SU-DHL-6 (cell line): ENCODE results near the gene IL32.

Experiments
- H2AFZ ChIP-seq: fragments of 200-600 bp; sonication (generic); 2 replicates; pipeline ENCODE4 v1.6.1; 2014; ENCODE audit warnings: low read depth, mild to moderate bottlenecking, moderate library complexity, mixed read lengths, antibody characterized with exemption, low read length; ENCODE audit not compliant: severe bottlenecking
- H3F3A ChIP-seq: fragments of 200-600 bp; shearing (Covaris generic); 2 replicates; pipeline ENCODE4 v1.6.0; 2016; ENCODE audit warnings: antibody characterized with exemption, mild to moderate bottlenecking; ENCODE audit not compliant: insufficient read depth
- H3K27ac ChIP-seq: fragments of 200-600 bp; sonication (generic); 2 replicates; pipeline ENCODE4 v1.5.1; 2016; ENCODE audit warnings: low read depth, mild to moderate bottlenecking, low read length, moderate library complexity, mixed read lengths
- H3K27me3 ChIP-seq: fragments of 200-600 bp; sonication (generic), shearing (Covaris generic); 2 replicates; pipeline ENCODE4 v1.6.0; 2014; ENCODE audit warnings: mild to moderate bottlenecking, low read length
- H3K36me3 ChIP-seq: fragments of 200-600 bp; sonication (generic); 2 replicates; pipeline ENCODE4 v1.6.1; 2014; ENCODE audit warnings: mild to moderate bottlenecking, low read length, mixed read lengths
- H3K4me2 ChIP-seq: fragments of 300-600, 200-600 bp; shearing (Covaris generic), sonication (generic); 2 replicates; pipeline ENCODE4 v1.6.0; 2014; ENCODE audit warnings: low read length, low read depth, mild to moderate bottlenecking; ENCODE audit not compliant: poor library complexity, severe bottlenecking
- H3K4me3 ChIP-seq: fragments of 200-600 bp; sonication (generic); 2 replicates; pipeline ENCODE4 v1.5.1; 2014; ENCODE audit warnings: antibody characterized with exemption, low read length, mild to moderate bottlenecking, mixed read lengths; ENCODE audit not compliant: insufficient read depth, poor library complexity, severe bottlenecking
- H3K79me2 ChIP-seq: fragments of 200-600 bp; sonication (generic); 2 replicates; pipeline ENCODE4 v1.6.1; 2014; ENCODE audit warnings: mild to moderate bottlenecking, low read length, moderate library complexity; ENCODE audit not compliant: insufficient read depth
- H3K9ac ChIP-seq: fragments of 200-600 bp; sonication (generic); 2 replicates; pipeline ENCODE4 v1.7.0; 2014; ENCODE audit warnings: mild to moderate bottlenecking, low read length
- H3K9me2 ChIP-seq: fragments of 200-600 bp; sonication (generic); replicated peaks from 2 replicates; pipeline ENCODE4 v1.6.1; 2014; ENCODE audit warnings: low read length; ENCODE audit not compliant: insufficient read depth
- H3K9me3 ChIP-seq: fragments of 200-600 bp; sonication (generic); 2 replicates; pipeline ENCODE4 v1.6.1; 2014; ENCODE audit warnings: low read length, mixed read lengths; ENCODE audit not compliant: insufficient read depth
- H4K20me1 ChIP-seq: fragments of 200-600 bp; sonication (generic); 2 replicates; pipeline ENCODE4 v1.6.1; 2014; ENCODE audit warnings: low read depth, mild to moderate bottlenecking, antibody characterized with exemption, low read length, moderate library complexity, mixed read lengths
- CTCF ChIP-seq: fragments of 200-600 bp; sonication (generic); IDR thresholded peaks from one replicate; pipeline ENCODE4 v1.5.1; 2017; ENCODE audit warnings: antibody characterized with exemption, mild to moderate bottlenecking, low read length, moderate library complexity; ENCODE audit not compliant: insufficient read depth, poor library complexity, severe bottlenecking
- EZH2phosphoT487 ChIP-seq: fragments of 200-600 bp; sonication (generic), shearing (Covaris generic); conservative IDR thresholded peaks from 2 replicates; pipeline ENCODE4 v1.6.1; 2018; ENCODE audit warnings: mild to moderate bottlenecking, antibody characterized with exemption, low read length, moderate library complexity, mixed read lengths

Gene IL32

GRCh38 chr16:3029491-3030221, 35.8 kb upstream of the IL32 start:
- H3K79me2 ChIP-seq = no peaks in the 10 kb centered on the region
- H3K4me2 ChIP-seq = no peak overlapping the region
- no peaks in the 10 kb centered on the region for H3K9me3 ChIP-seq
- H3K9ac ChIP-seq = no peak overlapping the region
- no peaks in the 10 kb centered on the region for H4K20me1 ChIP-seq
- no peaks in the 10 kb centered on the region for H3F3A ChIP-seq
- no peaks in the 10 kb centered on the region for H3K27me3 ChIP-seq
- H3K4me3 ChIP-seq = no peak overlapping the region
- H3K36me3 ChIP-seq = no peaks in the 10 kb centered on the region
- no peak overlapping the region for H2AFZ ChIP-seq
- TF ChIP-seq CTCF (no peak), EZH2phosphoT487 (no peak)
- no peak overlapping the region for H3K27ac ChIP-seq
- no peaks in the 10 kb centered on the region for H3K9me2 ChIP-seq

- TF ChIP-seq CTCF (no peak), EZH2phosphoT487 (no peak)
- Histone ChIP-seq H3K9me2 (no peaks in the 10 kb centered on the region), H3K9me3 (no peaks in the 10 kb centered on the region), H3K4me3 (no peak overlapping the region), H3K36me3 (no peaks in the 10 kb centered on the region), H3K27ac (no peak overlapping the region), H3K4me2 (no peak overlapping the region), H2AFZ (no peak overlapping the region), H3K9ac (no peak overlapping the region), H4K20me1 (no peaks in the 10 kb centered on the region), H3K79me2 (no peaks in the 10 kb centered on the region), H3F3A (no peaks in the 10 kb centered on the region), H3K27me3 (no peaks in the 10 kb centered on the region)
Measured at GRCh38 chr16:3030222-3031212, 34.9 kb upstream of the IL32 start.

- H3K27ac ChIP-seq = no peak overlapping the region
- no peaks in the 10 kb centered on the region for H3K27me3 ChIP-seq
- H3K9me2 ChIP-seq = no peaks in the 10 kb centered on the region
- H3K4me2 ChIP-seq = no peak overlapping the region
- no peaks in the 10 kb centered on the region for H4K20me1 ChIP-seq
- no peak overlapping the region for H3K9ac ChIP-seq
- H3K4me3 ChIP-seq = no peak overlapping the region
- H3K9me3 ChIP-seq = no peaks in the 10 kb centered on the region
- H3K79me2 ChIP-seq = no peaks in the 10 kb centered on the region
- no peaks in the 10 kb centered on the region for H3F3A ChIP-seq
- TF ChIP-seq CTCF (no peak), EZH2phosphoT487 (no peak)
- H2AFZ ChIP-seq = no peak overlapping the region
- no peaks in the 10 kb centered on the region for H3K36me3 ChIP-seq
Measured at GRCh38 chr16:3032624-3033023, 32.8 kb upstream of the IL32 start.
